ENCODE data around the gene GGPS1. TPM values are rescaled to one million over a fixed set of nuclear protein-coding genes. Genes with fewer than 3 reads are reported as not detected.

GGPS1 gene
- total RNA-seq, 2 experiments from 2014 or later, result 28.2 to 34.3 TPM

Other genes with a start within 250 kb of the GGPS1 start
- 10 to 100 TPM; 81.4 to 89.3 TPM for gene TOMM20, start 199.7 kb upstream of the GGPS1 start, total RNA-seq
- gene RBM34, start 167.3 kb upstream of the GGPS1 start, total RNA-seq, result 100 to 1,000 TPM in 1 of 2 experiments, 10 to 100 TPM in 1; 95.7 to 102 TPM
- 10 to 100 TPM; 54.1 to 56.1 TPM for gene ARID4B, start 391 bp upstream of the GGPS1 start, total RNA-seq
- gene TBCE, start 38.9 kb downstream of the GGPS1 start, total RNA-seq, result 10 to 100 TPM; 22.3 to 25.0 TPM
- 10 to 100 TPM; 14.0 to 14.2 TPM for gene B3GALNT2, start 175.9 kb downstream of the GGPS1 start, total RNA-seq